Neural cell (in vitro differentiated cells): Measurements from ENCODE around the gene COG6. TPM values are rescaled to one million over a fixed set of nuclear protein-coding genes. Genes with fewer than 3 reads are reported as not detected.

Experiments
- H2AFZ ChIP-seq: fragments of 200-600, 300-800 bp; sonication (generic), shearing (Covaris generic); 2 replicates; pipeline ENCODE4 v1.6.0; 2014; ENCODE audit warnings: low read depth, mild to moderate bottlenecking, antibody characterized with exemption, low read length, moderate library complexity
- H3F3A ChIP-seq: fragments of 200-600 bp; shearing (Covaris generic); 2 replicates; pipeline ENCODE4 v1.6.1; 2016; ENCODE audit warnings: mild to moderate bottlenecking, moderate library complexity, mixed read lengths, antibody characterized with exemption, low read length; ENCODE audit not compliant: insufficient read depth, poor library complexity, severe bottlenecking
- H3K27ac ChIP-seq: fragments of 200-600, 300-800 bp; sonication (generic), shearing (Covaris generic); 2 replicates; pipeline ENCODE4 v1.5.1; 2014; ENCODE audit warnings: mild to moderate bottlenecking, low read length, moderate library complexity
- H3K27me3 ChIP-seq: fragments of 300-800, 200-600 bp; sonication (generic), shearing (Covaris generic); 2 replicates; pipeline ENCODE4 v1.6.0; 2014; ENCODE audit warnings: mild to moderate bottlenecking, low read depth, low read length, moderate library complexity; ENCODE audit not compliant: insufficient read depth
- H3K36me3 ChIP-seq: fragments of 300-800, 200-600 bp; sonication (generic), shearing (Covaris generic); 2 replicates; pipeline ENCODE4 v1.5.1; 2014; ENCODE audit warnings: mild to moderate bottlenecking, antibody characterized with exemption, low read length, moderate library complexity; ENCODE audit not compliant: insufficient read depth
- H3K4me2 ChIP-seq: fragments of 300-800, 200-600 bp; sonication (generic), shearing (Covaris generic); 2 replicates; pipeline ENCODE4 v1.6.0; 2014; ENCODE audit warnings: mild to moderate bottlenecking, low read length
- H3K4me3 ChIP-seq: fragments of 300-800, 200-600 bp; sonication (generic), shearing (Covaris generic); 2 replicates; pipeline ENCODE4 v1.5.1; 2014; ENCODE audit warnings: mild to moderate bottlenecking, low read length, moderate library complexity
- H3K79me2 ChIP-seq: fragments of 200-600 bp; shearing (Covaris generic); replicated peaks from 2 replicates; pipeline ENCODE4 v1.6.0; 2014; ENCODE audit warnings: mild to moderate bottlenecking, low read length, moderate library complexity; ENCODE audit not compliant: insufficient read depth
- H3K9ac ChIP-seq: fragments of 300-800, 200-600 bp; sonication (generic), shearing (Covaris generic); 2 replicates; pipeline ENCODE4 v1.6.1; 2016; ENCODE audit warnings: mild to moderate bottlenecking, low read length, mixed read lengths
- H3K9me2 ChIP-seq: fragments of 200-600 bp; shearing (Covaris generic); 2 replicates; pipeline ENCODE4 v1.6.1; 2016; ENCODE audit warnings: mild to moderate bottlenecking, low read length, mixed read lengths; ENCODE audit not compliant: insufficient read depth
- H3K9me3 ChIP-seq: fragments of 200-600, 300-800 bp; sonication (generic), shearing (Covaris generic); 2 replicates; pipeline ENCODE4 v1.6.1; 2016; ENCODE audit warnings: mild to moderate bottlenecking, mixed run types, low read length, moderate library complexity, mixed read lengths
- H4K20me1 ChIP-seq: fragments of 200-600 bp; shearing (Covaris generic); 2 replicates; pipeline ENCODE4 v1.6.1; 2016; ENCODE audit warnings: mild to moderate bottlenecking, mixed run types; ENCODE audit not compliant: insufficient read depth
- CTCF ChIP-seq: fragments of 450-650 bp; IDR thresholded peaks from 2 replicates; pipeline ENCODE4 v1.5.1; 2014; ENCODE audit warnings: antibody characterized with exemption, mild to moderate bottlenecking, moderate library complexity; ENCODE audit not compliant: poor library complexity, severe bottlenecking
- EP300 ChIP-seq: fragments of 450-650 bp; conservative IDR thresholded peaks from 2 replicates; pipeline ENCODE4 v1.6.1; 2014; ENCODE audit warnings: antibody characterized with exemption, mild to moderate bottlenecking, moderate library complexity; ENCODE audit not compliant: poor library complexity, severe bottlenecking
- EZH2 ChIP-seq: fragments of 200-600, 300-800 bp; shearing (Covaris generic), sonication (generic); IDR thresholded peaks from 2 replicates; pipeline ENCODE4 v1.6.1; 2014; ENCODE audit warnings: antibody characterized with exemption, low read length, borderline replicate concordance, mild to moderate bottlenecking; ENCODE audit not compliant: insufficient read depth, poor library complexity, severe bottlenecking
- MXI1 ChIP-seq: fragments of 450-650 bp; conservative IDR thresholded peaks from 2 replicates; pipeline ENCODE4 v1.6.1; 2014; ENCODE audit warnings: antibody characterized with exemption, mild to moderate bottlenecking; ENCODE audit not compliant: poor library complexity, severe bottlenecking
- POLR2AphosphoS5 ChIP-seq: IDR thresholded peaks from 2 replicates; pipeline ENCODE4 v1.6.1; 2012
- RAD21 ChIP-seq: fragments of 450-650 bp; conservative IDR thresholded peaks from 2 replicates; pipeline ENCODE4 v1.6.1; 2014; ENCODE audit warnings: antibody characterized with exemption, mild to moderate bottlenecking, moderate library complexity
- REST ChIP-seq: IDR thresholded peaks from 2 replicates; pipeline ENCODE4 v1.6.1; 2012; ENCODE audit warnings: borderline replicate concordance
- SMC3 ChIP-seq: fragments of 450-650 bp; conservative IDR thresholded peaks from 2 replicates; pipeline ENCODE4 v1.6.1; 2014; ENCODE audit warnings: antibody characterized with exemption, mild to moderate bottlenecking, moderate library complexity; ENCODE audit not compliant: poor library complexity
- TAF1 ChIP-seq: IDR thresholded peaks from 2 replicates; pipeline ENCODE4 v1.6.1; 2012; ENCODE audit warnings: low read depth
- polyA plus RNA-seq: library from polyadenylated mRNA; depleted of rRNA; stranded (reverse); fragments of >200 nt; gene quantifications from 2 replicates; pipeline ENCODE4 v1.2.3, GENCODE V29; 2014

Gene COG6
- polyA plus RNA-seq, 1 donor from 2014 or later, result 23.1 TPM

- Histone ChIP-seq H3K9ac (no peak overlapping the region), H3K9me2 (no peaks in the 10 kb centered on the region), H3K9me3 (no peaks in the 10 kb centered on the region), H4K20me1 (no peaks in the 10 kb centered on the region), H3F3A (no peaks in the 10 kb centered on the region), H3K36me3 (no peaks in the 10 kb centered on the region), H2AFZ (no peak overlapping the region), H3K27ac (no peak overlapping the region), H3K4me3 (no peak overlapping the region), H3K79me2 (no peaks in the 10 kb centered on the region), H3K27me3 (no peaks in the 10 kb centered on the region), H3K4me2 (no peak overlapping the region)
- TF ChIP-seq CTCF, result no peak
- no peak for TF ChIP-seq TAF1
- TF ChIP-seq EP300, result no peak
- no peak for TF ChIP-seq REST
- no peak for TF ChIP-seq RAD21
- no peak for TF ChIP-seq MXI1
- TF ChIP-seq SMC3, result no peak
- no peak for TF ChIP-seq POLR2AphosphoS5
- no peak for TF ChIP-seq EZH2
These were observed 57.2 kb downstream of the COG6 start for GRCh38 chr13:39712626-39713025.

- TF ChIP-seq MXI1 (no peak), CTCF (no peak), EP300 (no peak), EZH2 (no peak), SMC3 (no peak), RAD21 (no peak)
- H2AFZ ChIP-seq, result no peak overlapping the region
These were observed 73.7 kb downstream of the COG6 start for GRCh38 chr13:39729156-39729555.

More at GRCh38 chr13:39729156-39729555, 73.7 kb downstream of the COG6 start:
- Histone ChIP-seq H3K4me2 (no peak overlapping the region), H3K27ac (no peak overlapping the region), H3K27me3 (no peaks in the 10 kb centered on the region), H3K9me2 (no peaks in the 10 kb centered on the region), H3K9ac (no peak overlapping the region), H3K79me2 (no peaks in the 10 kb centered on the region), H3K9me3 (no peaks in the 10 kb centered on the region), H3K36me3 (peaks cover 3% of the 10 kb centered on the region), H4K20me1 (no peaks in the 10 kb centered on the region), H3F3A (no peaks in the 10 kb centered on the region), H3K4me3 (no peak overlapping the region)
